ENCODE results near the gene MIOX. TPM values are rescaled to one million over a fixed set of nuclear protein-coding genes. Genes with fewer than 3 reads are reported as not detected.
A peak's percentile ranks its signal among the peaks of the same experiment; 100 is the strongest.

Gene MIOX
- total and polyA plus RNA-seq, 2 of the 13 experiments (the other 11 are each of a cell fraction or from before 2014, with no cell fraction given) = 1.5 to 2.9 TPM

DNA sequence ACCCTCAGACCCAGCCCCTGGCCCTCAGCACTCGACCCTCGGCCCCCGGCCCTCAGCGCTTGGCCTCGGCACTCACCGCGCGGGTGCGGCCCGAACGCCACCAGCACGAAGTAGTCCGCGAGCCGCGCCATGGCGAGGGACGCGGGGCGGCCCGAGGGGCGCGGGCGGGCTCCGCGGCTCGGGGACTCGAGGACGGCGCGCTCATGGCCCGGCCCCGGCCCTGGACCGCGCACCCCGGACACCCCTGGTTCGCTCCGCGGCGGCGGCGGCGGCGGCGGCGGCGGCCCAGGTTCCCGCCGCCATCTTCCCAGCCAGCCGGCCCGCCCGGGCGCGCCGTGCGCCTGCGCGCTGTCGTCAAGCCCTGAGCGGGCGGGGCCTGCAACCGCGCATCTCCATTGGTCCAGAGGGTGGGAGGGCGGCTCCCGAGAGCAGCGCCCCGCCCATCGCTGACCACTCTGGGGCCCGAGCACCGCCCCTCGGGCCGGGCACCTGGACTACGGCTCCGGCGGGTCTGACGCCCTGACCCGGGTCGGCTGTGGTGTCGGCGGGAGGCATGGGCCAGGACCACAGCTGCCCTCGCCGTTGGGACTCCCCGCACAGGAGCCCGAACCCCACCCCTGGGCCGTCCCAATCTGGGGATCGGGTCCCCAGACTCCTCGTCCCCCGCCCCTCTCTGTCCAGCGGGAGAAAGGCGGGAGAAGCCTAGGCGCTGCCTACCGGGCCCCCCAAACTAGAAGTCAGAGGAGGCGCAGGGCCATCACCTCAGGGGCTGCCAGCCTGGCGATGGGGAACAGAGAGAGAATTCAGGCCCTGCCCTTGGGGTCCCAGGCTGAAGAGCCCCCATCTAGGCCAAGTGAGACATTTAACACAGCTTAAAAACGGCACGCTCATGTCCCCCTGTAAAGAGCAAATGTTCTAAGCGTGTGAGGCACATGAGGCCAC, 11.7 kb upstream of the MIOX start, which contains the start of gene SBF1 (continued):
- TF ChIP-seq, protein P1, sequence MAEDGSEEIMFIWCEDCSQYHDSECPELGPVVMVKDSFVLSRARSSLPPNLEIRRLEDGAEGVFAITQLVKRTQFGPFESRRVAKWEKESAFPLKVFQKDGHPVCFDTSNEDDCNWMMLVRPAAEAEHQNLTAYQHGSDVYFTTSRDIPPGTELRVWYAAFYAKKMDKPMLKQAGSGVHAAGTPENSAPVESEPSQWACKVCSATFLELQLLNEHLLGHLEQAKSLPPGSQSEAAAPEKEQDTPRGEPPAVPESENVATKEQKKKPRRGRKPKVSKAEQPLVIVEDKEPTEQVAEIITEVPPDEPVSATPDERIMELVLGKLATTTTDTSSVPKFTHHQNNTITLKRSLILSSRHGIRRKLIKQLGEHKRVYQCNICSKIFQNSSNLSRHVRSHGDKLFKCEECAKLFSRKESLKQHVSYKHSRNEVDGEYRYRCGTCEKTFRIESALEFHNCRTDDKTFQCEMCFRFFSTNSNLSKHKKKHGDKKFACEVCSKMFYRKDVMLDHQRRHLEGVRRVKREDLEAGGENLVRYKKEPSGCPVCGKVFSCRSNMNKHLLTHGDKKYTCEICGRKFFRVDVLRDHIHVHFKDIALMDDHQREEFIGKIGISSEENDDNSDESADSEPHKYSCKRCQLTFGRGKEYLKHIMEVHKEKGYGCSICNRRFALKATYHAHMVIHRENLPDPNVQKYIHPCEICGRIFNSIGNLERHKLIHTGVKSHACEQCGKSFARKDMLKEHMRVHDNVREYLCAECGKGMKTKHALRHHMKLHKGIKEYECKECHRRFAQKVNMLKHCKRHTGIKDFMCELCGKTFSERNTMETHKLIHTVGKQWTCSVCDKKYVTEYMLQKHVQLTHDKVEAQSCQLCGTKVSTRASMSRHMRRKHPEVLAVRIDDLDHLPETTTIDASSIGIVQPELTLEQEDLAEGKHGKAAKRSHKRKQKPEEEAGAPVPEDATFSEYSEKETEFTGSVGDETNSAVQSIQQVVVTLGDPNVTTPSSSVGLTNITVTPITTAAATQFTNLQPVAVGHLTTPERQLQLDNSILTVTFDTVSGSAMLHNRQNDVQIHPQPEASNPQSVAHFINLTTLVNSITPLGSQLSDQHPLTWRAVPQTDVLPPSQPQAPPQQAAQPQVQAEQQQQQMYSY (CRISPR knock-in tag; IDR thresholded peaks at IDR 0.05) = no peak
- no peak for TF ChIP-seq KDM3A (CRISPR knock-in tag; IDR thresholded peaks at IDR 0.05; ENCODE audit: low read depth)
- TF ChIP-seq ZNF326 (CRISPR knock-in tag; IDR thresholded peaks at IDR 0.05; ENCODE audit: borderline replicate concordance) = no peak
- TF ChIP-seq ZNF205 (CRISPR knock-in tag; IDR thresholded peaks at IDR 0.05) = no peak
- no peak for TF ChIP-seq SIX1 (CRISPR knock-in tag; IDR thresholded peaks at IDR 0.05; ENCODE audit: borderline replicate concordance)
- no peak for TF ChIP-seq ZNF589 (CRISPR knock-in tag; conservative IDR thresholded peaks at IDR 0.05)
- no peak for TF ChIP-seq SRSF4 (IDR thresholded peaks at IDR 0.05; ENCODE audit: low read depth, low read length, poor library complexity, severe bottlenecking)
- no peak for TF ChIP-seq ZNF567 (CRISPR knock-in tag; IDR thresholded peaks at IDR 0.05; ENCODE audit: borderline replicate concordance)
- TF ChIP-seq, protein P2, sequence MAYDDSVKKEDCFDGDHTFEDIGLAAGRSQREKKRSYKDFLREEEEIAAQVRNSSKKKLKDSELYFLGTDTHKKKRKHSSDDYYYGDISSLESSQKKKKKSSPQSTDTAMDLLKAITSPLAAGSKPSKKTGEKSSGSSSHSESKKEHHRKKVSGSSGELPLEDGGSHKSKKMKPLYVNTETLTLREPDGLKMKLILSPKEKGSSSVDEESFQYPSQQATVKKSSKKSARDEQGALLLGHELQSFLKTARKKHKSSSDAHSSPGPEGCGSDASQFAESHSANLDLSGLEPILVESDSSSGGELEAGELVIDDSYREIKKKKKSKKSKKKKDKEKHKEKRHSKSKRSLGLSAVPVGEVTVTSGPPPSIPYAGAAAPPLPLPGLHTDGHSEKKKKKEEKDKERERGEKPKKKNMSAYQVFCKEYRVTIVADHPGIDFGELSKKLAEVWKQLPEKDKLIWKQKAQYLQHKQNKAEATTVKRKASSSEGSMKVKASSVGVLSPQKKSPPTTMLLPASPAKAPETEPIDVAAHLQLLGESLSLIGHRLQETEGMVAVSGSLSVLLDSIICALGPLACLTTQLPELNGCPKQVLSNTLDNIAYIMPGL (CRISPR knock-in tag; IDR thresholded peaks at IDR 0.05; ENCODE audit: borderline replicate concordance in 1 of 2, low read depth in 1 of 2) = no peak
- TF ChIP-seq, protein P3, sequence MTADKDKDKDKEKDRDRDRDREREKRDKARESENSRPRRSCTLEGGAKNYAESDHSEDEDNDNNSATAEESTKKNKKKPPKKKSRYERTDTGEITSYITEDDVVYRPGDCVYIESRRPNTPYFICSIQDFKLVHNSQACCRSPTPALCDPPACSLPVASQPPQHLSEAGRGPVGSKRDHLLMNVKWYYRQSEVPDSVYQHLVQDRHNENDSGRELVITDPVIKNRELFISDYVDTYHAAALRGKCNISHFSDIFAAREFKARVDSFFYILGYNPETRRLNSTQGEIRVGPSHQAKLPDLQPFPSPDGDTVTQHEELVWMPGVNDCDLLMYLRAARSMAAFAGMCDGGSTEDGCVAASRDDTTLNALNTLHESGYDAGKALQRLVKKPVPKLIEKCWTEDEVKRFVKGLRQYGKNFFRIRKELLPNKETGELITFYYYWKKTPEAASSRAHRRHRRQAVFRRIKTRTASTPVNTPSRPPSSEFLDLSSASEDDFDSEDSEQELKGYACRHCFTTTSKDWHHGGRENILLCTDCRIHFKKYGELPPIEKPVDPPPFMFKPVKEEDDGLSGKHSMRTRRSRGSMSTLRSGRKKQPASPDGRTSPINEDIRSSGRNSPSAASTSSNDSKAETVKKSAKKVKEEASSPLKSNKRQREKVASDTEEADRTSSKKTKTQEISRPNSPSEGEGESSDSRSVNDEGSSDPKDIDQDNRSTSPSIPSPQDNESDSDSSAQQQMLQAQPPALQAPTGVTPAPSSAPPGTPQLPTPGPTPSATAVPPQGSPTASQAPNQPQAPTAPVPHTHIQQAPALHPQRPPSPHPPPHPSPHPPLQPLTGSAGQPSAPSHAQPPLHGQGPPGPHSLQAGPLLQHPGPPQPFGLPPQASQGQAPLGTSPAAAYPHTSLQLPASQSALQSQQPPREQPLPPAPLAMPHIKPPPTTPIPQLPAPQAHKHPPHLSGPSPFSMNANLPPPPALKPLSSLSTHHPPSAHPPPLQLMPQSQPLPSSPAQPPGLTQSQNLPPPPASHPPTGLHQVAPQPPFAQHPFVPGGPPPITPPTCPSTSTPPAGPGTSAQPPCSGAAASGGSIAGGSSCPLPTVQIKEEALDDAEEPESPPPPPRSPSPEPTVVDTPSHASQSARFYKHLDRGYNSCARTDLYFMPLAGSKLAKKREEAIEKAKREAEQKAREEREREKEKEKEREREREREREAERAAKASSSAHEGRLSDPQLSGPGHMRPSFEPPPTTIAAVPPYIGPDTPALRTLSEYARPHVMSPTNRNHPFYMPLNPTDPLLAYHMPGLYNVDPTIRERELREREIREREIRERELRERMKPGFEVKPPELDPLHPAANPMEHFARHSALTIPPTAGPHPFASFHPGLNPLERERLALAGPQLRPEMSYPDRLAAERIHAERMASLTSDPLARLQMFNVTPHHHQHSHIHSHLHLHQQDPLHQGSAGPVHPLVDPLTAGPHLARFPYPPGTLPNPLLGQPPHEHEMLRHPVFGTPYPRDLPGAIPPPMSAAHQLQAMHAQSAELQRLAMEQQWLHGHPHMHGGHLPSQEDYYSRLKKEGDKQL (CRISPR knock-in tag; IDR thresholded peaks at IDR 0.05; ENCODE audit: low read depth) = no peak
- TF ChIP-seq, protein P4, sequence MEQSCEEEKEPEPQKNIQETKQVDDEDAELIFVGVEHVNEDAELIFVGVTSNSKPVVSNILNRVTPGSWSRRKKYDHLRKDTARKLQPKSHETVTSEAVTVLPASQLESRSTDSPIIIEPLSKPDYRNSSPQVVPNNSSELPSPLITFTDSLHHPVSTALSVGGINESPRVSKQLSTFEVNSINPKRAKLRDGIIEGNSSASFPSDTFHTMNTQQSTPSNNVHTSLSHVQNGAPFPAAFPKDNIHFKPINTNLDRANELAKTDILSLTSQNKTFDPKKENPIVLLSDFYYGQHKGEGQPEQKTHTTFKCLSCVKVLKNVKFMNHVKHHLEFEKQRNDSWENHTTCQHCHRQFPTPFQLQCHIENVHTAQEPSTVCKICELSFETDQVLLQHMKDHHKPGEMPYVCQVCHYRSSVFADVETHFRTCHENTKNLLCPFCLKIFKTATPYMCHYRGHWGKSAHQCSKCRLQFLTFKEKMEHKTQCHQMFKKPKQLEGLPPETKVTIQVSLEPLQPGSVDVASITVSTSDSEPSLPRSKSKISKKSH (CRISPR knock-in tag; IDR thresholded peaks at IDR 0.05; ENCODE audit: borderline replicate concordance) = no peak
- TF ChIP-seq ZSCAN30 (CRISPR knock-in tag; IDR thresholded peaks at IDR 0.05) = no peak
- TF ChIP-seq SPEN (CRISPR knock-in tag; IDR thresholded peaks at IDR 0.05; ENCODE audit: low read depth) = peak; percentile 54; the same call in 1 of the 2 replicates
